DMS153 treated with DMSO at 0.1 percent for 48 hours (cell line): Measurements from ENCODE around the gene KCNK1.
"Not testable (repeated sequence)": the region's sequence is repeated elsewhere in the genome, so short reads cannot be mapped to it uniquely, and the experiment has no call there.

Experiments used
- DNase-seq: peaks from one replicate; lab custom pipeline; 2025; ENCODE audit not compliant: unreplicated experiment; lab: John Stamatoyannopoulos, UW

Gene KCNK1

GRCh38 chr1:233664804-233665574 is 51.1 kb downstream of the KCNK1 start:
- no peak for DNase-seq

- DNase-seq, result no peak
Observed at GRCh38 chr1:233665575-233666270, 51.8 kb downstream of the KCNK1 start.

- DNase-seq, result no peak
Observed at GRCh38 chr1:233667741-233668140, 53.8 kb downstream of the KCNK1 start.

GRCh38 chr1:233668146-233668724 is 54.3 kb downstream of the KCNK1 start:
- DNase-seq, result no peak

- DNase-seq, result no peak
Observed at GRCh38 chr1:233668725-233669294, 54.9 kb downstream of the KCNK1 start.

GRCh38 chr1:233670363-233670762 is 56.5 kb downstream of the KCNK1 start:
- DNase-seq, result not testable (repeated sequence)

- DNase-seq, result no peak
Observed at GRCh38 chr1:233671286-233671685, 57.4 kb downstream of the KCNK1 start.

GRCh38 chr1:233672732-233673131 is 58.8 kb downstream of the KCNK1 start:
- no peak for DNase-seq

- DNase-seq, result no peak
Observed at GRCh38 chr1:233673261-233673946, 59.5 kb downstream of the KCNK1 start.

- DNase-seq, result no peak
Observed at GRCh38 chr1:233673947-233674431, 60.1 kb downstream of the KCNK1 start.

- no peak for DNase-seq
Observed at GRCh38 chr1:233675446-233675845, 61.5 kb downstream of the KCNK1 start.

GRCh38 chr1:233675893-233676292 is 62.0 kb downstream of the KCNK1 start:
- no peak for DNase-seq

GRCh38 chr1:233677690-233678354 is 63.9 kb downstream of the KCNK1 start:
- no peak for DNase-seq

- no peak for DNase-seq
Observed at GRCh38 chr1:233679030-233679429, 65.1 kb downstream of the KCNK1 start.

GRCh38 chr1:233679591-233680373 is 65.9 kb downstream of the KCNK1 start:
- no peak for DNase-seq

GRCh38 chr1:233681285-233681684 is 67.4 kb downstream of the KCNK1 start:
- no peak for DNase-seq

GRCh38 chr1:233686653-233687052 is 72.7 kb downstream of the KCNK1 start:
- DNase-seq, result not testable (repeated sequence)

- no peak for DNase-seq
Observed at GRCh38 chr1:233689017-233689747, 75.3 kb downstream of the KCNK1 start.

- no peak for DNase-seq
Observed at GRCh38 chr1:233689748-233690254, 75.9 kb downstream of the KCNK1 start.
